Vagina (tissue), 2 donors: ENCODE results near the gene KRTAP1-3.

ENCODE experiments used
- POLR2A ChIP-seq, 2 donors: fragments of 450-650 bp; IDR thresholded peaks; one replicate each; pipeline ENCODE4 v1.6.1; 2017; ENCODE audit warnings: antibody characterized with exemption in 2 of 2, mild to moderate bottlenecking in 2 of 2, moderate library complexity in 2 of 2
- TF ChIP-seq, protein P1 (sequence below), 3 experiments: fragments of 450-650 bp in 2 of 3; fragments of 200-600 bp in 1 of 3; sonication (generic) in 1 of 3; IDR thresholded peaks; one replicate each; pipeline ENCODE4 v1.5.1; 2017 to 2019; ENCODE audit warnings: antibody characterized with exemption in 3 of 3, mild to moderate bottlenecking in 2 of 3, moderate library complexity in 2 of 3

DNA sequence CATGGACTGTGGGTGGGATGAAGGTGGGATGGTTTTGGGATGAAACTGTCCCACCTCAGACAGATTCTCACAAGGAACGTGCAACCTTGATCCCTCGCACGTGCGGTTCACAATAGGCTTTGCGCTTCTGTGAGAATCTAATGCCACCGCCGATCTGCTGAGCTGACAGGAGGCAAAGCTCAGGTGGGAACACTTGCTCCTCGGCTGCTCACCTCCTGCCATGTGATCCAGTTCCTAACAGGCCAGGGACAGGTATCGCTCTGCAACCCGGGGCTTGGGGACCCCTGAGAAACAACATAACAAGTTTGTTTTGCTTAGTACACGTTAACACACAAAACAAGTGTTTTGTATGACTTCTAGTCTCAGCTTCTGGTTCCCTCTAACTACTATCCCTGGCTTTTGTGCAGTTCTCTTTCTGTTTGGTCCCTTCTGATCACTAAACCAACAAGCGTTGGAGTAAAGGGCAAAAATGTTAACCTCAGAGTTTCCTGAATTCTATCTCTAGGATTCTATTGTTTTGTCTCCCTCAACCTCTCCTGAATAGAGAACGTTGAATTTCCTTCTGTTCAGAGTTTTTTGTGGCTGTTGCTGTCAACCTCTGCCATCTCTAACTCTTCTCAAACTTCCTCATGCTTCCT, 18.0 kb downstream of the KRTAP1-3 start:
- TF ChIP-seq, protein P1, sequence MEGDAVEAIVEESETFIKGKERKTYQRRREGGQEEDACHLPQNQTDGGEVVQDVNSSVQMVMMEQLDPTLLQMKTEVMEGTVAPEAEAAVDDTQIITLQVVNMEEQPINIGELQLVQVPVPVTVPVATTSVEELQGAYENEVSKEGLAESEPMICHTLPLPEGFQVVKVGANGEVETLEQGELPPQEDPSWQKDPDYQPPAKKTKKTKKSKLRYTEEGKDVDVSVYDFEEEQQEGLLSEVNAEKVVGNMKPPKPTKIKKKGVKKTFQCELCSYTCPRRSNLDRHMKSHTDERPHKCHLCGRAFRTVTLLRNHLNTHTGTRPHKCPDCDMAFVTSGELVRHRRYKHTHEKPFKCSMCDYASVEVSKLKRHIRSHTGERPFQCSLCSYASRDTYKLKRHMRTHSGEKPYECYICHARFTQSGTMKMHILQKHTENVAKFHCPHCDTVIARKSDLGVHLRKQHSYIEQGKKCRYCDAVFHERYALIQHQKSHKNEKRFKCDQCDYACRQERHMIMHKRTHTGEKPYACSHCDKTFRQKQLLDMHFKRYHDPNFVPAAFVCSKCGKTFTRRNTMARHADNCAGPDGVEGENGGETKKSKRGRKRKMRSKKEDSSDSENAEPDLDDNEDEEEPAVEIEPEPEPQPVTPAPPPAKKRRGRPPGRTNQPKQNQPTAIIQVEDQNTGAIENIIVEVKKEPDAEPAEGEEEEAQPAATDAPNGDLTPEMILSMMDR (IDR thresholded peaks at IDR 0.05) = no peak
- TF ChIP-seq POLR2A (IDR thresholded peaks at IDR 0.05) = no peak
